Vagina (tissue), 2 donors: Measurements from ENCODE around the gene AMPD3.

Experiments
- CTCF ChIP-seq, 3 experiments: fragments of 450-650 bp in 2 of 3; fragments of 200-600 bp in 1 of 3; sonication (generic) in 1 of 3; IDR thresholded peaks; one replicate each; pipeline ENCODE4 v1.5.1; 2017 to 2019; ENCODE audit warnings: antibody characterized with exemption in 3 of 3, mild to moderate bottlenecking in 2 of 3, moderate library complexity in 2 of 3
- POLR2A ChIP-seq, 2 donors: fragments of 450-650 bp; IDR thresholded peaks; one replicate each; pipeline ENCODE4 v1.6.1; 2017; ENCODE audit warnings: antibody characterized with exemption in 2 of 2, mild to moderate bottlenecking in 2 of 2, moderate library complexity in 2 of 2
- POLR2AphosphoS5 ChIP-seq, 2 donors: sonication (generic); formaldehyde crosslinking; IDR thresholded peaks; one replicate each; pipeline ENCODE4 v1.9.0; 2017; ENCODE audit warnings: antibody characterized with exemption in 2 of 2, mild to moderate bottlenecking in 2 of 2, low read depth in 1 of 2; ENCODE audit not compliant: insufficient read depth in 1 of 2

- no peak for TF ChIP-seq POLR2A (IDR thresholded peaks at IDR 0.05)
- no peak for TF ChIP-seq CTCF (IDR thresholded peaks at IDR 0.05)
- no peak for TF ChIP-seq POLR2AphosphoS5 (IDR thresholded peaks at IDR 0.05; ENCODE audit: insufficient read depth in 1 of 2, low read depth in 1 of 2)
Measured at GRCh38 chr11:10409207-10409661, 45.8 kb upstream of the AMPD3 start.
